LNCAP (cell line): ENCODE data around the gene SLC2A5.

Experiments
- CTCF ChIP-seq: fragments of 450-650 bp; IDR thresholded peaks from 2 replicates; pipeline ENCODE4 v1.5.1; 2017; ENCODE audit warnings: mild to moderate bottlenecking

SLC2A5 gene

GRCh38 chr1:9037476-9038337, 31.7 kb downstream of the SLC2A5 start:
- TF ChIP-seq CTCF = no peak

DNA sequence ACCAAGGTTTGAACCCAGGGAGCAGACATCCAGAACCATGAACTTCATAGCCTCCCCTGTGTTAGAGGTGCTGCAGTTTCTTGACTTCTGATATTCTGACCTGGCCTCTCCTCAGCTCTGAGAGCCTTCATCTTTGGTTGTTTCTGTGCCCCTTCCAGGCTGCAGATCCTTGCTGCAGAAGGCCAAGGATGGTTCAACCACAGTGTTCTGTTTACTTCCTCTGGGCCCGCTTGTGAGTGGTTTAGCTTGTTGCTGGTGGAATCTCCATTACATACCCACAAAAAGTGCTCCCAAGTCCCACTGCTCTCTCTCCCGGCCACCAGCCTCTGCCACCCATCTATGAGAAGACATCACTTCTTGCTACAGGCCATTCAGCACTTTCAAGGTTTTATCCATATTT, 34.2 kb downstream of the SLC2A5 start:
- no peak for TF ChIP-seq CTCF

- no peak for TF ChIP-seq CTCF
These were observed 36.1 kb downstream of the SLC2A5 start for GRCh38 chr1:9033363-9033762.

GRCh38 chr1:9031484-9032259, 37.8 kb downstream of the SLC2A5 start:
- no peak for TF ChIP-seq CTCF

DNA sequence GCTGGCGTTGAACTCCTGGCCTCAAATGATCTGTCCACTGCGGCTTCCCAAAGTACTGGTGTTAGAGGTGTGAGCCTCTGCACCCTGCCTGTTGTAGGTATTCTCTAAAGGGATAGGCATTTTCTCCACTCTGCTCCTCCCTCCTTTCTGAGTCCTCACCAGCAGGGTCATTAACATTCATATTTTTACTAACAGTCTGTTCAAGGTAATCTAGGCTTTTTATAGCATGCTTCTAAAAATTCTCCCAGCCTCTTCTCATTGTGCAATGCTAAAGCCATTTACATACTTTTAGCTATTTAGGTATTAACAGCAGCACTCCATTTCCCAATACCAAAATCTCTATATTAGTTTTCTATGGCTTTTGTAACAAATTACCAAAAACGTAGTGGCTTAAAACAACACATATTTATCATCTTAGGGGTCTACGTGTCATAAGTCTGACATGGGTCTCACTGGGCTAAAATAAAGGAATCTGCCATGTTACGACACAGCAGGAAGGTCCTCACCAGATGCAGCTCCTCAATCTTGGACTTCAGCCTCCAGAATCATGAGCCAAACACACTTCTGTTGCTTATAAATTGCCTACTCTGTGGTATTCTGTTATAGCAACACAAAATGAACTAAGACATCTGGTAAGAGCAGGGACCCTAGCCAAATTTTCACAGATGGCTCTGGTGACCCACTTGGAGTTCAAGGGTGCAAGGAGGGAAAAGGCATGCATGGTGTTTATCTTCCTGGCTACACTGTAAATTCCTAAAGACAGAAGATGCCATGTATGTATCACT, 40.3 kb downstream of the SLC2A5 start:
- no peak for TF ChIP-seq CTCF

GRCh38 chr1:9027307-9027706, 42.1 kb downstream of the SLC2A5 start:
- no peak for TF ChIP-seq CTCF

DNA sequence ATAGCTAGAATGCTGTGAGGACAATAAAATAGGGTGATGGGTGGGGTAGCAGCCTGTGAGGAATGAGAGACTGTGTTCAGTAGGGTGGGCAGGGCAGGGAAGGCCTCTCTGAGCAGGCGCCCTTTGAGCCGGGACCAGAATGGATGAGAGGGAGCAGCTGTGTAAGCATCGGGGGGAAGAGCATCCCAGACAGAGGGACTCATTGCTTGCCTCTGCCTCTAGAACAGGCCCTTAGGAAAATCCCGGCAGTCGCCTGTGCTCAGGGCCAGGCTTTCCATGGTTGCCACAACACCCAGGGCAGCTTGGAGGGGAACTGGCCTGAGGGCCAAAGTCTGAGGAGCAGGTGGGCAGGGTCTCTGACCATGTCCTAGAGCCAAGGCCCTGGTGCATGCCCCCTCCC, 44.0 kb downstream of the SLC2A5 start:
- TF ChIP-seq CTCF = no peak
